IPS-18c (cell line): ENCODE measurements around the gene ODAD3.
"Not testable (repeated sequence)": the region's sequence is repeated elsewhere in the genome, so short reads cannot be mapped to it uniquely, and the experiment has no call there.

ENCODE experiments used
- H3K4me3 ChIP-seq: 2 replicates; pipeline ENCODE4 v1.7.0; 2013; ENCODE audit warnings: low read depth, mild to moderate bottlenecking, low read length, moderate library complexity; ENCODE audit not compliant: insufficient read depth
- H3K9me3 ChIP-seq: one replicate; pipeline ENCODE4 v1.6.1; 2013; ENCODE audit warnings: mild to moderate bottlenecking, low read length, moderate library complexity; ENCODE audit not compliant: control insufficient read depth, insufficient read depth

The ODAD3 gene

GRCh38 chr19:11397089-11397610 lies 37.8 kb downstream of the ODAD3 start:
- H3K4me3 ChIP-seq = no peak overlapping the region
- H3K9me3 ChIP-seq = no peaks in the 10 kb centered on the region

GRCh38 chr19:11390933-11391680 lies 43.8 kb downstream of the ODAD3 start:
- Histone ChIP-seq H3K9me3 (no peaks in the 10 kb centered on the region), H3K4me3 (no peak overlapping the region; the same call in 1 of the 2 replicates)

GRCh38 chr19:11390359-11390758 lies 44.6 kb downstream of the ODAD3 start:
- Histone ChIP-seq H3K4me3 (no peak overlapping the region), H3K9me3 (no peaks in the 10 kb centered on the region)

- no peak overlapping the region for H3K4me3 ChIP-seq
- no peaks in the 10 kb centered on the region for H3K9me3 ChIP-seq
Observed at GRCh38 chr19:11387162-11388034, 47.5 kb downstream of the ODAD3 start.

GRCh38 chr19:11384778-11385129 lies 50.2 kb downstream of the ODAD3 start:
- Histone ChIP-seq H3K4me3 (no peak overlapping the region), H3K9me3 (peaks cover 2% of the 10 kb centered on the region)

GRCh38 chr19:11383706-11384048 lies 51.2 kb downstream of the ODAD3 start:
- Histone ChIP-seq H3K9me3 (peaks cover 2% of the 10 kb centered on the region), H3K4me3 (peak overlapping the region; percentile 67)

- peak overlapping the region; percentile 67 for H3K4me3 ChIP-seq
- H3K9me3 ChIP-seq = peaks cover 2% of the 10 kb centered on the region
Observed at GRCh38 chr19:11382898-11383705, 51.8 kb downstream of the ODAD3 start.

GRCh38 chr19:11380653-11381537 lies 54.0 kb downstream of the ODAD3 start:
- peak overlapping the region; percentile 84 for H3K4me3 ChIP-seq
- peaks cover 2% of the 10 kb centered on the region for H3K9me3 ChIP-seq

- no peak overlapping the region for H3K4me3 ChIP-seq
- H3K9me3 ChIP-seq = peaks cover 2% of the 10 kb centered on the region
Observed at GRCh38 chr19:11379857-11380350, 55.0 kb downstream of the ODAD3 start.

- H3K4me3 ChIP-seq, H3K9me3 ChIP-seq: not testable (repeated sequence)
Observed at GRCh38 chr19:11379269-11379845, 55.6 kb downstream of the ODAD3 start.

- peaks cover 2% of the 10 kb centered on the region for H3K9me3 ChIP-seq
- no peak overlapping the region for H3K4me3 ChIP-seq
Observed at GRCh38 chr19:11378319-11379189, 56.4 kb downstream of the ODAD3 start.

GRCh38 chr19:11377756-11378155 lies 57.2 kb downstream of the ODAD3 start:
- peaks cover 2% of the 10 kb centered on the region for H3K9me3 ChIP-seq
- H3K4me3 ChIP-seq = no peak overlapping the region

- Histone ChIP-seq H3K9me3 (peaks cover 2% of the 10 kb centered on the region), H3K4me3 (no peak overlapping the region)
Observed at GRCh38 chr19:11377237-11377636, 57.7 kb downstream of the ODAD3 start.

- Histone ChIP-seq H3K9me3 (no peaks in the 10 kb centered on the region), H3K4me3 (peak overlapping the region; percentile 50)
Observed at GRCh38 chr19:11375143-11375948, 59.6 kb downstream of the ODAD3 start.
